Fibroblast of skin of back (primary cell): Measurements from ENCODE around the gene INTS15.

ENCODE experiments used
- DNase-seq: peaks from one replicate; pipeline ENCODE4 v3.0.0-alpha.2; 2013

INTS15 gene

GRCh38 chr7:6643915-6644625 lies 54.2 kb downstream of the INTS15 start:
- DNase-seq, result no peak

- DNase-seq, result no peak
Measured at GRCh38 chr7:6644728-6645127, 54.9 kb downstream of the INTS15 start.

- no peak for DNase-seq
Measured at GRCh38 chr7:6646465-6646864, 56.6 kb downstream of the INTS15 start.

- no peak for DNase-seq
Measured at GRCh38 chr7:6647080-6647479, 57.3 kb downstream of the INTS15 start.

GRCh38 chr7:6647541-6647940 lies 57.7 kb downstream of the INTS15 start:
- DNase-seq, result no peak

GRCh38 chr7:6648066-6648814 lies 58.4 kb downstream of the INTS15 start:
- no peak for DNase-seq

- no peak for DNase-seq
Measured at GRCh38 chr7:6648815-6649104, 58.9 kb downstream of the INTS15 start.

- DNase-seq, result no peak
Measured at GRCh38 chr7:6649241-6649961, 59.6 kb downstream of the INTS15 start.

GRCh38 chr7:6650086-6650485 lies 60.3 kb downstream of the INTS15 start:
- DNase-seq, result no peak

- no peak for DNase-seq
Measured at GRCh38 chr7:6650521-6651011, 60.7 kb downstream of the INTS15 start.

GRCh38 chr7:6651851-6652445 lies 62.1 kb downstream of the INTS15 start:
- DNase-seq, result no peak

GRCh38 chr7:6652446-6653011 lies 62.7 kb downstream of the INTS15 start:
- no peak for DNase-seq

GRCh38 chr7:6653071-6654003 lies 63.5 kb downstream of the INTS15 start:
- no peak for DNase-seq

- DNase-seq, result no peak
Measured at GRCh38 chr7:6654113-6654841, 64.5 kb downstream of the INTS15 start.

- no peak for DNase-seq
Measured at GRCh38 chr7:6654842-6655610, 65.2 kb downstream of the INTS15 start.

- no peak for DNase-seq
Measured at GRCh38 chr7:6655636-6656385, 66.0 kb downstream of the INTS15 start.

GRCh38 chr7:6656413-6656812 lies 66.6 kb downstream of the INTS15 start:
- no peak for DNase-seq
